Psoas muscle (tissue), 8 donors: ENCODE results near the gene NCAPG2. TPM values are rescaled to one million over a fixed set of nuclear protein-coding genes. Genes with fewer than 3 reads are reported as not detected.

Experiments
- ATAC-seq, 4 donors: fragments of 200-7000 bp; cut with Tn5 transposase; one replicate each; pipeline ENCODE4 v1.9.1; 2020; ENCODE audit warnings: moderate library complexity in 3 of 4, mild to moderate bottlenecking in 2 of 4
- DNase-seq, 2 donors: peaks; one replicate each; pipeline ENCODE4 v3.0.0-alpha.2; 2020
- H3K27ac ChIP-seq: fragments of 200-600 bp; one replicate; pipeline ENCODE4 v1.8.0; 2022
- H3K27me3 ChIP-seq, 3 donors: fragments of 200-600 bp in 1 of 3; one replicate each; pipeline versions ENCODE4 v1.6.1 to v1.8.0; 2013 to 2022; ENCODE audit warnings: low read length in 2 of 3, mild to moderate bottlenecking in 2 of 3, moderate library complexity in 1 of 3; ENCODE audit not compliant: insufficient read depth in 3 of 3
- H3K36me3 ChIP-seq, 2 donors: fragments of 200-600 bp in 1 of 2; one replicate each; pipeline versions ENCODE4 v1.6.1 to v1.8.0; 2013 to 2022; ENCODE audit warnings: low read depth in 1 of 2, mild to moderate bottlenecking in 1 of 2, moderate library complexity in 1 of 2; ENCODE audit not compliant: insufficient read depth in 1 of 2
- H3K4me1 ChIP-seq: fragments of 200-600 bp; one replicate; pipeline ENCODE4 v1.8.0; 2022
- H3K4me3 ChIP-seq: fragments of 200-600 bp; one replicate; pipeline ENCODE4 v1.8.0; 2022; ENCODE audit warnings: mild to moderate bottlenecking
- H3K9me3 ChIP-seq: fragments of 200-600 bp; one replicate; pipeline ENCODE4 v1.8.0; 2022
- CTCF ChIP-seq: fragments of 200-600 bp; IDR thresholded peaks from one replicate; pipeline ENCODE4 v1.8.0; 2022; ENCODE audit warnings: antibody characterized with exemption
- WGBS, 3 donors: extraction: QIAGEN DNeasy Blood & Tissue Kit; methylation state at CpG; one replicate each; pipeline versions ENCODE4 v1.1.6 to v1.1.7; 2013; 5-methylcytosine and 5-hydroxymethylcytosine counted together
- intact Hi-C, 2 donors: fragments of 100-400 bp; cut with DNase I; formaldehyde crosslinking; loops; one replicate each; pipeline versions ENCODE4 v1.11.0 to v1.14.2; 2022
- polyA plus RNA-seq, 3 donors: library from polyadenylated mRNA; stranded (reverse); fragments of 200-250 nt; gene quantifications; one replicate each; pipeline ENCODE4 v1.2.3, GENCODE V29; 2013
- total RNA-seq, 4 donors: library from RNA; stranded (reverse); fragmentation: NEBNext Ultra II Directional in 2 of 4; extraction: Animal tissue kit (Norgen Biotek cat#: 25700) in 2 of 4; gene quantifications; one replicate each; pipeline versions ENCODE4 v1.2.1 to v1.2.4, GENCODE V29; 2021 to 2023
- donor health status: healthy with polysubstance abuse.
- donor health status: DM: no; HTN: no; CAD: no; lungs with moderate emphysema.
- donor health status: Bipolar disorder and iron deficiency.
- donor health status: healthy.
- donor health status: DM: yes; HTN: yes; CAD: no.
- donor health status: DM: no; HTN: no; CAD: no.
- donor health status: DM: no; HTN: no; CAD: no.
- donor health status: DM: yes; HTN: yes; CAD: no.

The NCAPG2 gene
- total and polyA plus RNA-seq, 7 donors = 1.9 to 3.8 (median 2.8) TPM

- Histone ChIP-seq H3K36me3 (no peaks in the 10 kb centered on the region), H3K27me3 (no peaks in the 10 kb centered on the region), H3K27ac (no peak overlapping the region), H3K9me3 (no peaks in the 10 kb centered on the region), H3K4me1 (no peaks in the 10 kb centered on the region), H3K4me3 (no peak overlapping the region)
- WGBS, 3 donors = 84 to 94% (median 89%) methylated on average over 13 of the region's 13 CpGs
- ATAC-seq (no peak), DNase-seq (no peak)
- no peak for TF ChIP-seq CTCF
- intact Hi-C loops = no loop called here
These were observed 81.4 kb downstream of the NCAPG2 start for GRCh38 chr7:158623241-158623640.

- no peak overlapping the region for H3K4me3 ChIP-seq
- no peaks in the 10 kb centered on the region for H3K4me1 ChIP-seq
- no peak for TF ChIP-seq CTCF
- WGBS, 3 donors = 93 to 97% (median 94%) methylated on average over 6 of the region's 6 CpGs
- H3K27ac ChIP-seq = no peak overlapping the region
- no peaks in the 10 kb centered on the region for H3K36me3 ChIP-seq
- DNase-seq (no peak), ATAC-seq (no peak)
- H3K9me3 ChIP-seq = no peaks in the 10 kb centered on the region
- no peaks in the 10 kb centered on the region for H3K27me3 ChIP-seq
- intact Hi-C loops = no loop called here
These were observed 83.7 kb downstream of the NCAPG2 start for GRCh38 chr7:158620839-158621441.

GRCh38 chr7:158620418-158620817, 84.2 kb downstream of the NCAPG2 start:
- no peaks in the 10 kb centered on the region for H3K36me3 ChIP-seq
- no peaks in the 10 kb centered on the region for H3K9me3 ChIP-seq
- DNase-seq (no peak), ATAC-seq (no peak)
- no peak for TF ChIP-seq CTCF
- no peaks in the 10 kb centered on the region for H3K4me1 ChIP-seq
- H3K27me3 ChIP-seq = no peaks in the 10 kb centered on the region
- 96 to 97% (median 96%) methylated on average over 5 of the region's 5 CpGs for WGBS, 3 donors
- intact Hi-C loops = no loop called here
- no peak overlapping the region for H3K27ac ChIP-seq
- no peak overlapping the region for H3K4me3 ChIP-seq

GRCh38 chr7:158618745-158619140, 85.9 kb downstream of the NCAPG2 start:
- DNase-seq = no peak
- intact Hi-C loops = no loop called here
- no peak for ATAC-seq
- H3K4me3 ChIP-seq = no peak overlapping the region
- no peak overlapping the region for H3K27ac ChIP-seq
- no peak for TF ChIP-seq CTCF
- H3K4me1 ChIP-seq = no peaks in the 10 kb centered on the region
- H3K27me3 ChIP-seq = no peaks in the 10 kb centered on the region
- WGBS, 3 donors = 96 to 98% (median 97%) methylated on average over 4 of the region's 4 CpGs
- no peaks in the 10 kb centered on the region for H3K36me3 ChIP-seq
- H3K9me3 ChIP-seq = no peaks in the 10 kb centered on the region

- H3K9me3 ChIP-seq = no peaks in the 10 kb centered on the region
- H3K4me1 ChIP-seq = no peaks in the 10 kb centered on the region
- intact Hi-C loops = no loop called here
- 88 to 93% (median 90%) methylated on average over 3 of the region's 3 CpGs for WGBS, 3 donors
- no peak for DNase-seq
- H3K36me3 ChIP-seq = no peaks in the 10 kb centered on the region
- no peak overlapping the region for H3K4me3 ChIP-seq
- H3K27me3 ChIP-seq = no peaks in the 10 kb centered on the region
- no peak for TF ChIP-seq CTCF
- ATAC-seq = no peak
- H3K27ac ChIP-seq = no peak overlapping the region
These were observed 86.9 kb downstream of the NCAPG2 start for GRCh38 chr7:158617737-158618128.
